ENCODE results near the gene ADGRB2. TPM values are rescaled to one million over a fixed set of nuclear protein-coding genes. Genes with fewer than 3 reads are reported as not detected.
A peak's percentile ranks its signal among the peaks of the same experiment; 100 is the strongest.

The ADGRB2 gene
- total and polyA plus RNA-seq, 2 donors (not counting 1 experiment from before 2014, with no cell fraction given): 4.4 to 10.4 TPM

- H3K79me2 ChIP-seq (ENCODE audit: control insufficient read depth, insufficient read depth, low read length): no peaks in the 10 kb centered on the region
- no peak overlapping the region for H3K27ac ChIP-seq (ENCODE audit: insufficient read depth, low read length)
- no peak for DNase-seq (ENCODE audit: low read depth in 2 of 2)
- no peak overlapping the region for H3K9ac ChIP-seq (ENCODE audit: insufficient read depth, low read length)
- no peak overlapping the region for H3K4me3 ChIP-seq (replicated peaks in 1 of 4; ENCODE audit: control extremely low read depth in 1 of 4, insufficient read depth in 1 of 4, low read depth in 3 of 4, low read length in 4 of 4)
- H3K36me3 ChIP-seq (ENCODE audit: control insufficient read depth, insufficient read depth, low read length): peaks cover 28% of the 10 kb centered on the region
- no peak overlapping the region for H2AFZ ChIP-seq (ENCODE audit: low read length)
- H3K4me1 ChIP-seq (ENCODE audit: control insufficient read depth, extremely low read depth, insufficient read depth, low read length): peaks cover 18% of the 10 kb centered on the region
- H3K9me3 ChIP-seq (ENCODE audit: control insufficient read depth, insufficient read depth, low read depth, low read length): no peaks in the 10 kb centered on the region
- no peaks in the 10 kb centered on the region for H4K20me1 ChIP-seq (ENCODE audit: control insufficient read depth, extremely low read depth, insufficient read depth, low read length)
- TF ChIP-seq CTCF (conservative IDR thresholded peaks at IDR 0.05 in 1 of 2, IDR thresholded peaks at IDR 0.05 in 1 of 2; ENCODE audit: low read depth in 1 of 2, low read length in 2 of 2): no peak
- no peak for TF ChIP-seq EZH2 (IDR thresholded peaks at IDR 0.05; ENCODE audit: low read length, missing control alignments)
- H3K4me2 ChIP-seq (ENCODE audit: extremely low read depth, insufficient read depth, low read length): no peak overlapping the region
- no peaks in the 10 kb centered on the region for H3K27me3 ChIP-seq (ENCODE audit: control insufficient read depth, insufficient read depth, low read length)
Measured at GRCh38 chr1:31685795-31686194, 78.3 kb downstream of the ADGRB2 start.

GRCh38 chr1:31683997-31684396 is 80.1 kb downstream of the ADGRB2 start:
- peaks cover 4% of the 10 kb centered on the region for H3K4me1 ChIP-seq (ENCODE audit: control insufficient read depth, extremely low read depth, insufficient read depth, low read length)
- no peaks in the 10 kb centered on the region for H4K20me1 ChIP-seq (ENCODE audit: control insufficient read depth, extremely low read depth, insufficient read depth, low read length)
- H3K27me3 ChIP-seq (ENCODE audit: control insufficient read depth, insufficient read depth, low read length): no peaks in the 10 kb centered on the region
- H3K27ac ChIP-seq (ENCODE audit: insufficient read depth, low read length): no peak overlapping the region
- no peak overlapping the region for H3K9ac ChIP-seq (ENCODE audit: insufficient read depth, low read length)
- TF ChIP-seq EZH2 (IDR thresholded peaks at IDR 0.05; ENCODE audit: low read length, missing control alignments) (no peak), CTCF (conservative IDR thresholded peaks at IDR 0.05 in 1 of 2, IDR thresholded peaks at IDR 0.05 in 1 of 2; ENCODE audit: low read depth in 1 of 2, low read length in 2 of 2) (peak; percentile 15 to 25)
- peaks cover 37% of the 10 kb centered on the region for H3K36me3 ChIP-seq (ENCODE audit: control insufficient read depth, insufficient read depth, low read length)
- H3K4me2 ChIP-seq (ENCODE audit: extremely low read depth, insufficient read depth, low read length): no peak overlapping the region
- no peak for DNase-seq (ENCODE audit: low read depth in 2 of 2)
- no peaks in the 10 kb centered on the region for H3K79me2 ChIP-seq (ENCODE audit: control insufficient read depth, insufficient read depth, low read length)
- H3K4me3 ChIP-seq (replicated peaks in 1 of 4; ENCODE audit: control extremely low read depth in 1 of 4, insufficient read depth in 1 of 4, low read depth in 3 of 4, low read length in 4 of 4): no peak overlapping the region
- H2AFZ ChIP-seq (ENCODE audit: low read length): no peak overlapping the region
- H3K9me3 ChIP-seq (ENCODE audit: control insufficient read depth, insufficient read depth, low read depth, low read length): no peaks in the 10 kb centered on the region

DNA sequence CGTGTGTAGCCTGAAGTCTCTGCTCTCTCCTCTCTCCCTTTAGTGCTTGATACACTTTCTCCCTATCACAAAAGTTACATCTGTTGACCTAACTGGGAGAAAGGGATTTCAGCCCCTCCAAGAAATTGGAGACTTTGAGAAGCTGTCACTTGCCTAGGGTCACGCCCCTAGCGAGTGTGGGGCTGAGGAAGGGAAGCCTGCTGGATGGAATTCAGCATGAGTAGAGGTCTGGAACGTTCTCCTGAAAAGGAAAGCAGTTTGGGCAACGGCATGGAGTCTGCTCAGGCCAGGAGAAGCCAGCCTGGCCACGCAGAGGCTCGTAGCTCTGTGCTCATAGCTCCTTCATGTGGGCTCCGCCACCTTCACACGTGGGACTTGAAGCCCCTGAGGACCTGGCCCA is 82.7 kb downstream of the ADGRB2 start:
- Histone ChIP-seq H3K79me2 (ENCODE audit: control insufficient read depth, insufficient read depth, low read length) (no peaks in the 10 kb centered on the region), H2AFZ (ENCODE audit: low read length) (no peak overlapping the region), H3K27me3 (ENCODE audit: control insufficient read depth, insufficient read depth, low read length) (no peaks in the 10 kb centered on the region), H3K4me2 (ENCODE audit: extremely low read depth, insufficient read depth, low read length) (no peak overlapping the region), H3K9ac (ENCODE audit: insufficient read depth, low read length) (no peak overlapping the region), H3K4me3 (replicated peaks in 1 of 4; ENCODE audit: control extremely low read depth in 1 of 4, insufficient read depth in 1 of 4, low read depth in 3 of 4, low read length in 4 of 4) (no peak overlapping the region), H3K4me1 (ENCODE audit: control insufficient read depth, extremely low read depth, insufficient read depth, low read length) (no peaks in the 10 kb centered on the region), H3K36me3 (ENCODE audit: control insufficient read depth, insufficient read depth, low read length) (peaks cover 36% of the 10 kb centered on the region), H4K20me1 (ENCODE audit: control insufficient read depth, extremely low read depth, insufficient read depth, low read length) (no peaks in the 10 kb centered on the region), H3K27ac (ENCODE audit: insufficient read depth, low read length) (no peak overlapping the region), H3K9me3 (ENCODE audit: control insufficient read depth, insufficient read depth, low read depth, low read length) (no peaks in the 10 kb centered on the region)
- TF ChIP-seq EZH2 (IDR thresholded peaks at IDR 0.05; ENCODE audit: low read length, missing control alignments) (no peak), CTCF (conservative IDR thresholded peaks at IDR 0.05 in 1 of 2, IDR thresholded peaks at IDR 0.05 in 1 of 2; ENCODE audit: low read depth in 1 of 2, low read length in 2 of 2) (no peak)
- DNase-seq (ENCODE audit: low read depth in 2 of 2): no peak
